ENCODE measurements around the gene DMRTC2. TPM values are rescaled to one million over a fixed set of nuclear protein-coding genes. Genes with fewer than 3 reads are reported as not detected.

The DMRTC2 gene
- total RNA-seq, 1 donor from 2014 or later, result not detected

- no peak for ATAC-seq
Observed at GRCh38 chr19:41890936-41891335, 46.1 kb downstream of the DMRTC2 start.

- no peak for ATAC-seq
Observed at GRCh38 chr19:41892173-41892902, 47.5 kb downstream of the DMRTC2 start.

GRCh38 chr19:41893899-41894298, 49.1 kb downstream of the DMRTC2 start:
- no peak for ATAC-seq

- ATAC-seq, result no peak
Observed at GRCh38 chr19:41894350-41894749, 49.5 kb downstream of the DMRTC2 start.

GRCh38 chr19:41895745-41896580, 51.1 kb downstream of the DMRTC2 start:
- ATAC-seq, result no peak

- ATAC-seq, result no peak
Observed at GRCh38 chr19:41896581-41896942, 51.7 kb downstream of the DMRTC2 start.

GRCh38 chr19:41897181-41897580, 52.3 kb downstream of the DMRTC2 start:
- ATAC-seq, result no peak

GRCh38 chr19:41897820-41898219, 53.0 kb downstream of the DMRTC2 start:
- ATAC-seq, result no peak

GRCh38 chr19:41898235-41898634, 53.4 kb downstream of the DMRTC2 start:
- no peak for ATAC-seq

Other genes starting within 250 kb of the DMRTC2 start
- 0.24 TPM for gene CEACAM4, start 218.0 kb upstream of the DMRTC2 start, total RNA-seq
- 71.9 TPM for gene CEACAM7, start 156.8 kb upstream of the DMRTC2 start, total RNA-seq
- gene CEACAM5, start 136.4 kb upstream of the DMRTC2 start, total RNA-seq, result 369 TPM
- 268 TPM for gene CEACAM6, start 89.5 kb upstream of the DMRTC2 start, total RNA-seq
- gene CEACAM3, start 48.5 kb upstream of the DMRTC2 start, total RNA-seq, result not detected
- not detected for gene LYPD4, start 359 bp upstream of the DMRTC2 start, total RNA-seq
- 2,011 TPM for gene RPS19, start 15.2 kb downstream of the DMRTC2 start, total RNA-seq
- gene CD79A, start 32.2 kb downstream of the DMRTC2 start, total RNA-seq, result 2.6 TPM
- gene ARHGEF1, start 38.1 kb downstream of the DMRTC2 start, total RNA-seq, result 53.9 TPM
- gene ERFL, start 83.4 kb downstream of the DMRTC2 start, total RNA-seq, result not detected
- gene RABAC1, start 114.3 kb downstream of the DMRTC2 start, total RNA-seq, result 67.9 TPM
- gene ATP1A3, start 149.2 kb downstream of the DMRTC2 start, total RNA-seq, result 0.32 TPM
- 0.32 TPM for gene GRIK5, start 225.2 kb downstream of the DMRTC2 start, total RNA-seq
- 9.7 TPM for gene ZNF574, start 231.1 kb downstream of the DMRTC2 start, total RNA-seq